Measurements from ENCODE around the gene INHBE. TPM values are rescaled to one million over a fixed set of nuclear protein-coding genes. Genes with fewer than 3 reads are reported as not detected.
"Not testable (repeated sequence)": the region's sequence is repeated elsewhere in the genome, so short reads cannot be mapped to it uniquely, and the experiment has no call there.

INHBE gene
- polyA plus RNA-seq, 1 donor from 2014 or later = 2.3 TPM

- H3K9me2 ChIP-seq (ENCODE audit: insufficient read depth, low read length) = no peaks in the 10 kb centered on the region
- no peaks in the 10 kb centered on the region for H3K79me2 ChIP-seq (replicated peaks; ENCODE audit: insufficient read depth, low read length)
- H2AFZ ChIP-seq (ENCODE audit: low read depth, low read length) = no peak overlapping the region
- no peak overlapping the region for H3K27ac ChIP-seq (ENCODE audit: low read length)
- H4K20me1 ChIP-seq (ENCODE audit: insufficient read depth) = no peaks in the 10 kb centered on the region
- H3K27me3 ChIP-seq (ENCODE audit: insufficient read depth, low read depth, low read length) = no peaks in the 10 kb centered on the region
- no peak for TF ChIP-seq EP300 (conservative IDR thresholded peaks at IDR 0.05; ENCODE audit: poor library complexity, severe bottlenecking)
- no peak for TF ChIP-seq TAF1 (IDR thresholded peaks at IDR 0.05; ENCODE audit: low read depth)
- no peak for TF ChIP-seq SMC3 (conservative IDR thresholded peaks at IDR 0.05; ENCODE audit: poor library complexity)
- no peak for TF ChIP-seq RAD21 (conservative IDR thresholded peaks at IDR 0.05)
- TF ChIP-seq MXI1 (conservative IDR thresholded peaks at IDR 0.05; ENCODE audit: poor library complexity, severe bottlenecking) = no peak
- H3K4me2 ChIP-seq (ENCODE audit: low read length) = no peak overlapping the region
- H3K9me3 ChIP-seq (ENCODE audit: low read length) = no peaks in the 10 kb centered on the region
- no peaks in the 10 kb centered on the region for H3F3A ChIP-seq (ENCODE audit: insufficient read depth, low read length, poor library complexity, severe bottlenecking)
- no peak overlapping the region for H3K9ac ChIP-seq (ENCODE audit: low read length)
- no peak overlapping the region for H3K4me3 ChIP-seq (ENCODE audit: low read length)
- H3K36me3 ChIP-seq (ENCODE audit: insufficient read depth, low read length) = peaks cover 15% of the 10 kb centered on the region
Observed at GRCh38 chr12:57500213-57500612, 45.1 kb downstream of the INHBE start.

GRCh38 chr12:57502311-57502969 lies 47.3 kb downstream of the INHBE start:
- not testable (repeated sequence) for H3K4me3 ChIP-seq (ENCODE audit: low read length); H3F3A ChIP-seq (ENCODE audit: insufficient read depth, low read length, poor library complexity, severe bottlenecking); H3K27me3 ChIP-seq (ENCODE audit: insufficient read depth, low read depth, low read length); H3K9ac ChIP-seq (ENCODE audit: low read length); H3K4me2 ChIP-seq (ENCODE audit: low read length); H3K9me3 ChIP-seq (ENCODE audit: low read length); H4K20me1 ChIP-seq (ENCODE audit: insufficient read depth); H2AFZ ChIP-seq (ENCODE audit: low read depth, low read length); H3K79me2 ChIP-seq (replicated peaks; ENCODE audit: insufficient read depth, low read length); H3K9me2 ChIP-seq (ENCODE audit: insufficient read depth, low read length); H3K27ac ChIP-seq (ENCODE audit: low read length)
- peaks cover 15% of the 10 kb centered on the region for H3K36me3 ChIP-seq (ENCODE audit: insufficient read depth, low read length)

- not testable (repeated sequence) for H3K9ac ChIP-seq (ENCODE audit: low read length); H2AFZ ChIP-seq (ENCODE audit: low read depth, low read length); H4K20me1 ChIP-seq (ENCODE audit: insufficient read depth); H3K36me3 ChIP-seq (ENCODE audit: insufficient read depth, low read length); H3K9me3 ChIP-seq (ENCODE audit: low read length); H3K79me2 ChIP-seq (replicated peaks; ENCODE audit: insufficient read depth, low read length); H3K4me3 ChIP-seq (ENCODE audit: low read length); H3K27ac ChIP-seq (ENCODE audit: low read length); H3F3A ChIP-seq (ENCODE audit: insufficient read depth, low read length, poor library complexity, severe bottlenecking); H3K4me2 ChIP-seq (ENCODE audit: low read length); H3K9me2 ChIP-seq (ENCODE audit: insufficient read depth, low read length); H3K27me3 ChIP-seq (ENCODE audit: insufficient read depth, low read depth, low read length)
Observed at GRCh38 chr12:57506541-57506940, 51.4 kb downstream of the INHBE start.

Small RNA genes lying within 50 kb of the gene (small RNA-seq; reads per million reads assigned to genes)
- gene RNU6-879P = 0 reads per million in 3 experiments

Other genes starting within 250 kb of the INHBE start
- 0.53 TPM in 1 of 2 replicates, not detected in the other for gene NXPH4, start 238.5 kb upstream of the INHBE start, polyA plus RNA-seq
- gene SHMT2, start 225.6 kb upstream of the INHBE start, polyA plus RNA-seq = 38.2 and 42.2 TPM in 2 replicates
- gene STAC3, start 204.1 kb upstream of the INHBE start, polyA plus RNA-seq = 1.3 and 2.9 TPM in 2 replicates
- 11.1 and 13.7 TPM in 2 replicates for gene R3HDM2, start 24.3 kb upstream of the INHBE start, polyA plus RNA-seq
- gene INHBC, start 20.5 kb upstream of the INHBE start, polyA plus RNA-seq = not detected in 2 replicates
- 4.2 TPM in 1 of 2 replicates, not detected in the other for gene GLI1, start 4.5 kb downstream of the INHBE start, polyA plus RNA-seq
- not detected in 2 replicates for gene ARHGAP9, start 24.6 kb downstream of the INHBE start, polyA plus RNA-seq
- 312 and 321 TPM in 2 replicates for gene MARS1, start 32.8 kb downstream of the INHBE start, polyA plus RNA-seq
- 24.0 and 25.8 TPM in 2 replicates for gene DDIT3, start 65.2 kb downstream of the INHBE start, polyA plus RNA-seq
- gene MBD6, start 67.5 kb downstream of the INHBE start, polyA plus RNA-seq = 2.1 and 6.2 TPM in 2 replicates
- 351 and 369 TPM in 2 replicates for gene DCTN2, start 91.9 kb downstream of the INHBE start, polyA plus RNA-seq
- 58.8 and 67.5 TPM in 2 replicates for gene KIF5A, start 94.7 kb downstream of the INHBE start, polyA plus RNA-seq
- gene PIP4K2C, start 135.9 kb downstream of the INHBE start, polyA plus RNA-seq = 22.1 and 31.0 TPM in 2 replicates
- gene DTX3, start 149.5 kb downstream of the INHBE start, polyA plus RNA-seq = 141 and 163 TPM in 2 replicates
- 12.9 and 18.8 TPM in 2 replicates for gene ARHGEF25, start 156.1 kb downstream of the INHBE start, polyA plus RNA-seq
- gene B4GALNT1, start 177.9 kb downstream of the INHBE start, polyA plus RNA-seq = 99.9 and 152 TPM in 2 replicates
- 223 and 248 TPM in 2 replicates for gene OS9, start 238.8 kb downstream of the INHBE start, polyA plus RNA-seq

Measured in neural cell (in vitro differentiated cells).